Tibial nerve (tissue), 4 donors: ENCODE measurements around the gene FLT4. TPM values are rescaled to one million over a fixed set of nuclear protein-coding genes. Genes with fewer than 3 reads are reported as not detected.

Experiments
- DNase-seq, 2 donors: peaks; one replicate each; pipeline ENCODE4 v3.0.0-alpha.2; 2019; ENCODE audit warnings: low spot score in 2 of 2
- H3K27ac ChIP-seq, 4 donors: fragments of 200-600 bp; sonication (generic) in 3 of 4; one replicate each; pipeline ENCODE4 v1.5.1; 2017 to 2019; ENCODE audit warnings: mild to moderate bottlenecking in 1 of 4
- H3K27me3 ChIP-seq, 2 donors: fragments of 200-600 bp; sonication (generic) in 1 of 2; one replicate each; pipeline versions ENCODE4 v1.5.1 to v1.6.0; 2017 to 2019
- H3K36me3 ChIP-seq, 3 donors: fragments of 200-600 bp; sonication (generic); one replicate each; pipeline ENCODE4 v1.5.1; 2018 to 2019
- H3K4me1 ChIP-seq, 4 donors: fragments of 200-600 bp; sonication (generic) in 3 of 4; one replicate each; pipeline ENCODE4 v1.5.1; 2017 to 2019
- H3K4me3 ChIP-seq, 4 donors: fragments of 200-600 bp; sonication (generic) in 3 of 4; one replicate each; pipeline ENCODE4 v1.5.1; 2017 to 2019; ENCODE audit warnings: mild to moderate bottlenecking in 1 of 4, moderate library complexity in 1 of 4
- H3K9me3 ChIP-seq, 4 donors: fragments of 200-600 bp; sonication (generic) in 3 of 4; one replicate each; pipeline ENCODE4 v1.5.1; 2017 to 2019
- EP300 ChIP-seq, 2 donors: sonication (generic); formaldehyde crosslinking; IDR thresholded peaks; one replicate each; pipeline ENCODE4 v1.6.1; 2017; ENCODE audit warnings: antibody characterized with exemption in 2 of 2, mild to moderate bottlenecking in 1 of 2
- POLR2A ChIP-seq, 2 donors: fragments of 450-650 bp; IDR thresholded peaks; one replicate each; pipeline ENCODE4 v1.6.1; 2017; ENCODE audit warnings: antibody characterized with exemption in 2 of 2, mild to moderate bottlenecking in 2 of 2, moderate library complexity in 2 of 2
- WGBS, 2 donors: methylation state at CpG; one replicate each; pipeline ENCODE4 v1.1.5; 2018; 5-methylcytosine and 5-hydroxymethylcytosine counted together
- total RNA-seq, 4 donors: library from RNA; depleted of rRNA; stranded (reverse); fragments of >200 nt; gene quantifications; one replicate each; pipeline ENCODE4 v1.1.0, GENCODE V29; 2016
- TF ChIP-seq, protein P1 (sequence below), 5 experiments: fragments of 200-600 bp in 3 of 5; fragments of 450-650 bp in 2 of 5; sonication (generic) in 3 of 5; IDR thresholded peaks; one replicate each; pipeline ENCODE4 v1.5.1; 2016 to 2019; ENCODE audit warnings: antibody characterized with exemption in 5 of 5, mild to moderate bottlenecking in 3 of 5, moderate library complexity in 2 of 5

The FLT4 gene
- total RNA-seq, 4 donors from 2014 or later, result 4.6 to 34.2 (median 14.9) TPM

DNA sequence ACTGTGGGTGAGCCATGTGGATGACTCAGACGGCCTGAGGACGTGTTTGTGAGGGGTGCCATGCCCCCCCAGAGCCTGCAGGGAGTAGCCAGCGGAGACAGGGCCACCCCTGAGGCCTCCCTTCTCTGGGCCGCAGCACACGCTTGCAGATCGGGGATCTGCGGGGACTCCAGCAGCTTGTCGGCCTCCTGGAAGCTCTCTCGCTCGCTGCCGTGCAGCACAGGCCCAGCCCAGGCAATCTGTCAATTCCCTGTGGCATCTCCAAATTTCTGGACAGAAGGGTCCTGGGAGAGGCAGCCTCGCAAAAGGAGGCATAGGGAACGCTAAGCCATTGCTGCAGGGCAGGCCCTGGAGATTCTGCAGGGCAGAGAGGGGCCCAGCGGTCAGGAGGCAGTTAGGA lies 21.2 kb downstream of the FLT4 start:
- 48 to 59% methylated on average over 7 to 8 of the region's 14 CpGs for WGBS, 2 donors

DNA sequence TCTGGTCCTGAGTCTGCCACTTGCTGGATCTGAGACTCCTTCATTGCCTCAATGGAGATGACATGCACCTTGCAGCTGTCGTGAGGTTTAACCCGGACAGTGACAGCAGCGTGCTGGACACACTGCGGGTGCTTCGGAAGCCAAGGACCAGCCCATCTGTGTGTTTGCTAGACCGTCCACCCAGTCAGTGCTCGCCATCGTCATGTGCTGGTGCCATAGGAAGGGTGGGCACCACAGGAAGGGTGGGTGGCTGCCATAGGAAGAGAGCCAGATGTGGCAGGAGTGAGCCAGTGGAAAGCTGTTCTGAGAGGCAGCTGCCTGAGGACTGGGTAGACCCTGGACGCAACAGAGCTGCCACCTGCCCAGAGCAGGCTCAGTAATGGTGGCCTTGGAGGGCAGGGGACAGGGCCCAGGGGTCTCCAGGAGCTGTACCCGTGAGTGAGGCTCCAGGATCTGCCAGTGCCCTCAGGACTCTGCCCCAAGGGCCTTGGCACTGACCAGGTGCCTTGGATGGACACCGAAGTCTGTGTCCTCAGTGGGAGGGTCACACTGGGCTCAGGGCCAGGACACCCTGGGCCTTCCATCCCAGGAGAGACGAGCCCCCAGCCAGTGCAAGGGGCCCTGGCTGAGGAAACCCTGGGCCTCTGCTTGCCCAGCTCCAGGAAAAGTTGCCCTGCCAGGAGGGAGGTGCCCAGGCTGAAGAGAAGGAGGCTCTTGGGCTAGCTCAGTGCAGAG lies 21.8 kb downstream of the FLT4 start:
- Histone ChIP-seq H3K27ac (no peak overlapping the region), H3K4me3 (no peak overlapping the region), H3K36me3 (no peaks in the 10 kb centered on the region), H3K27me3 (no peaks in the 10 kb centered on the region), H3K4me1 (no peaks in the 10 kb centered on the region), H3K9me3 (no peaks in the 10 kb centered on the region)
- 76 to 93% methylated on average over 3 to 10 of the region's 12 CpGs for WGBS, 2 donors
- DNase-seq, result no peak
- TF ChIP-seq, protein P1, sequence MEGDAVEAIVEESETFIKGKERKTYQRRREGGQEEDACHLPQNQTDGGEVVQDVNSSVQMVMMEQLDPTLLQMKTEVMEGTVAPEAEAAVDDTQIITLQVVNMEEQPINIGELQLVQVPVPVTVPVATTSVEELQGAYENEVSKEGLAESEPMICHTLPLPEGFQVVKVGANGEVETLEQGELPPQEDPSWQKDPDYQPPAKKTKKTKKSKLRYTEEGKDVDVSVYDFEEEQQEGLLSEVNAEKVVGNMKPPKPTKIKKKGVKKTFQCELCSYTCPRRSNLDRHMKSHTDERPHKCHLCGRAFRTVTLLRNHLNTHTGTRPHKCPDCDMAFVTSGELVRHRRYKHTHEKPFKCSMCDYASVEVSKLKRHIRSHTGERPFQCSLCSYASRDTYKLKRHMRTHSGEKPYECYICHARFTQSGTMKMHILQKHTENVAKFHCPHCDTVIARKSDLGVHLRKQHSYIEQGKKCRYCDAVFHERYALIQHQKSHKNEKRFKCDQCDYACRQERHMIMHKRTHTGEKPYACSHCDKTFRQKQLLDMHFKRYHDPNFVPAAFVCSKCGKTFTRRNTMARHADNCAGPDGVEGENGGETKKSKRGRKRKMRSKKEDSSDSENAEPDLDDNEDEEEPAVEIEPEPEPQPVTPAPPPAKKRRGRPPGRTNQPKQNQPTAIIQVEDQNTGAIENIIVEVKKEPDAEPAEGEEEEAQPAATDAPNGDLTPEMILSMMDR (IDR thresholded peaks at IDR 0.05), result no peak
- TF ChIP-seq POLR2A (IDR thresholded peaks at IDR 0.05) (no peak), EP300 (IDR thresholded peaks at IDR 0.05) (no peak)

More for the DNA sequence above, 21.2 kb downstream of the FLT4 start:
- DNase-seq, result no peak
- Histone ChIP-seq H3K4me3 (no peak overlapping the region), H3K4me1 (no peaks in the 10 kb centered on the region), H3K9me3 (no peaks in the 10 kb centered on the region), H3K36me3 (no peaks in the 10 kb centered on the region), H3K27ac (no peak overlapping the region), H3K27me3 (no peaks in the 10 kb centered on the region)
- TF ChIP-seq EP300 (IDR thresholded peaks at IDR 0.05), result no peak

DNA sequence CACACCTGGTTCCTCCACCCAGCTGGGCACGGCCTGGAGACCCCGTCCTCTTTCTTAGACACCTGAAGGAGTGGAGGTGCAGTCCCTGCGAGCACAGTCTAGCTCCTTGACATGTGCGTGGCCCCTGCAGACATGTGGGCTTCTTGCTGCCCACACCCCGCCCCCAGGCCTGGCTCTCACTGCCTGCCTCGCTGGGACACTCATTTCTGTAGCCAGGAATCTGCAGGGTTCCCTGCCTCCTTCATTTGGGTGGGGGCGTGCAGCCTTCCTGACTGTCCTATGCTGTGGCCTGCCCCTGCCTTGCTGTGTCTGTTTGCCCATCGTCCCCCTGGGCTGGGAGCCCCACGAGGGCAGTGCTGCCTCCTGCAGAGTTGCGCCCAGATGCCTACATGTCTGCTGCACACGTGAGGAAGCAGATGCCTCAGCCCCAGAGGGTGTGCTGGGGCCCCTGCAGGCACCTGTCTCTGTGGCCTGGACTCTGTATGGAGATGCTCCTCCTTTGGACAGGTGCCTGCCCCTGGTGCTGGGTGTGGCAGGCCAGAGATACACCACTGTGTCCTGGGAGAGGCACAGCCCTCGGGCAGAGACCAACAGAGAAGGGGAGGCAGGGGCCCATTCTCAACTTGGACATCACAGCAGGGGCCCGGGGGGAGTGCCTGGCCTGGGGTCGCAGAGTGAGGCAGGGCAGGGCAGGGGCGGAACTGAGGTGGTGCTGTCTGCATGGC lies 22.6 kb downstream of the FLT4 start:
- no peak overlapping the region for H3K27ac ChIP-seq
- H3K27me3 ChIP-seq, result no peaks in the 10 kb centered on the region
- WGBS, 2 donors, result 66 to 80% methylated on average over 10 to 11 of the region's 15 CpGs
- TF ChIP-seq, protein P1 (IDR thresholded peaks at IDR 0.05), result no peak
- TF ChIP-seq EP300 (IDR thresholded peaks at IDR 0.05) (no peak), POLR2A (IDR thresholded peaks at IDR 0.05) (no peak)
- H3K4me1 ChIP-seq, result no peaks in the 10 kb centered on the region
- no peak overlapping the region for H3K4me3 ChIP-seq
- no peaks in the 10 kb centered on the region for H3K36me3 ChIP-seq
- no peak for DNase-seq
- H3K9me3 ChIP-seq, result no peaks in the 10 kb centered on the region

DNA sequence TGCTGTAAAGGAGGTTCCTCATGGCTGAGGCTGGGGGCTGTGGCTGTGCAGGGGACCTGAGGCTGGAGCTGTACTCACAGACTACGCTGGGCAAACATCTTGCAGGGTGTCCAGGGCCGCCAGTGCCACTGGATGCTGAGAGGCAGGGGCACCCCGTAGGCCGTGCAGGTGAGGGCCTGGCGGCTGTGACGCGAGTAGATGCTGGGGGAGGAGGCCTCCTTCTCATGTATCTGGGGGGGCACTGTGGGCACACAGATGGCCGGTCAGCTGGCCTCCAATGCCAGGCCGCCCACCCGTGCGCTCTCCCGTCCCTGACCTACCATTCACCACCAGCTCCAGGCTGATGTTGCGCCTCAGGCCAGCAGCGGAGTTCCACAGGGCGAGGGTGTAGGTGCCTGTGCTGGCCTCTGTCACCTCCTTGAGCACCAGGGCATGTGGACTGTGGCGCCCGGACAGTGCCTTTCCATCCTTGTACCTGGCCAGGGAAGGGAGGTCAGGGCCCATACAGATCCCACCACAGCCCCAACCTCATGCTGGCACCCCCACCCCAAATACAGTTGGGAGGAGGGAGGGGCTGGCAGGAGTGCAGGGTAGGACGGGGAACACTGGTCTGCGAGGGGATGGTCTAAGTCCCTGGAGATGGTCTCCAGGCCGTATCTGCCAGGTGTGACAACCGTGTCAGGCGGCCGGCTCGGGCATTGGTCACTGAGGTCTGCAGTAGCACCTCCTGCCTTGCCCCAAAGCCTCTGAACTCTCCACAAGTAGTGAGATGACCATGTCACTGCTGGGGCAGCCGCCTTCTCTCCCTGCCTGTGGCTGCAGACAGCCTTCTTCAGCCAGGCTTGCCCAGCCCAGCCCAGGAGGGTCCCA lies 23.4 kb downstream of the FLT4 start:
- Histone ChIP-seq H3K36me3 (no peaks in the 10 kb centered on the region), H3K27ac (no peak overlapping the region), H3K4me1 (no peaks in the 10 kb centered on the region), H3K27me3 (no peaks in the 10 kb centered on the region), H3K9me3 (no peaks in the 10 kb centered on the region), H3K4me3 (no peak overlapping the region)
- TF ChIP-seq POLR2A (IDR thresholded peaks at IDR 0.05) (no peak), EP300 (IDR thresholded peaks at IDR 0.05) (no peak)
- TF ChIP-seq, protein P1 (IDR thresholded peaks at IDR 0.05), result no peak
- WGBS, 2 donors, result 83 to 84% methylated on average over 18 to 24 of the region's 25 CpGs
- DNase-seq, result no peak

DNA sequence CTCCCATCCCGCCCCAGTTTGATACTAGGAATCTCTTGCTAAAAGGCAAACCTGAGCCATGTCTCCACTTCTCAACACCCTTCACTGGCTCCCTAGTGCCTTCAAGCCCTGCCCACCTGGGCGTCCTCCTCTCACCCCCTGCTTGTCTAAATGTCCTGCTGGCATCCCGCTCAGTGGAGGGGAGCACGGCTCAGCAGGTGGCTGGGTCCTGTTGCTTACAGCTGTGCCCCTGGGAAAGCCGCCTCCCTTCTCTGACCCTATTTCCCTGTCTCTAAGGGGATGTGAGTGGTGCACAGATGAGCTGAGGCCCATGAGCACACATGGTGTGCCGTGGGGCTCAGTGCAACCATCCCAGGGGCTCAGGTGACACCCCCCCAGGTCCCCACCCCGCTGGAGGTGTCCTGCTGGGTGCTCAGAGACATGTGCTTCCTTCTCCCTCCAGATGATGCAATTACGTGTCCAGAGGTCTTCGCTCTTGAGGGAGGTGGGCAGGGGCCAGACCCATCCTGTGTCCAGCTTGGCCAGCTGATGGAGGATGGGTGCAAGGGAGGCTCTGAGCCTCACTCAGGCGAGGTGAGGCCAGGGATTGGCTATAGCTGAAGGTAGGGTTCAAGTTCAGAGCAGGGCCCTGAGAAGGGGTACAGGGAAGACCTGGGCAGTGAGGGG lies 24.1 kb downstream of the FLT4 start:
- Histone ChIP-seq H3K4me3 (no peak overlapping the region), H3K4me1 (no peaks in the 10 kb centered on the region), H3K27me3 (no peaks in the 10 kb centered on the region), H3K9me3 (no peaks in the 10 kb centered on the region), H3K27ac (no peak overlapping the region), H3K36me3 (no peaks in the 10 kb centered on the region)
- no peak for DNase-seq
- no peak for TF ChIP-seq EP300 (IDR thresholded peaks at IDR 0.05)
- TF ChIP-seq POLR2A (IDR thresholded peaks at IDR 0.05), result no peak
- TF ChIP-seq, protein P1 (IDR thresholded peaks at IDR 0.05), result no peak
- 72 to 74% methylated on average over 10 of the region's 10 CpGs for WGBS, 2 donors
